SU-DHL-6 (cell line): ENCODE measurements around the gene VENTX.

Experiments
- H2AFZ ChIP-seq: fragments of 200-600 bp; sonication (generic); 2 replicates; pipeline ENCODE4 v1.6.1; 2014; ENCODE audit warnings: low read depth, mild to moderate bottlenecking, moderate library complexity, mixed read lengths, antibody characterized with exemption, low read length; ENCODE audit not compliant: severe bottlenecking
- H3F3A ChIP-seq: fragments of 200-600 bp; shearing (Covaris generic); 2 replicates; pipeline ENCODE4 v1.6.0; 2016; ENCODE audit warnings: antibody characterized with exemption, mild to moderate bottlenecking; ENCODE audit not compliant: insufficient read depth
- H3K27ac ChIP-seq: fragments of 200-600 bp; sonication (generic); 2 replicates; pipeline ENCODE4 v1.5.1; 2016; ENCODE audit warnings: low read depth, mild to moderate bottlenecking, low read length, moderate library complexity, mixed read lengths
- H3K27me3 ChIP-seq: fragments of 200-600 bp; sonication (generic), shearing (Covaris generic); 2 replicates; pipeline ENCODE4 v1.6.0; 2014; ENCODE audit warnings: mild to moderate bottlenecking, low read length
- H3K36me3 ChIP-seq: fragments of 200-600 bp; sonication (generic); 2 replicates; pipeline ENCODE4 v1.6.1; 2014; ENCODE audit warnings: mild to moderate bottlenecking, low read length, mixed read lengths
- H3K4me2 ChIP-seq: fragments of 300-600, 200-600 bp; shearing (Covaris generic), sonication (generic); 2 replicates; pipeline ENCODE4 v1.6.0; 2014; ENCODE audit warnings: low read length, low read depth, mild to moderate bottlenecking; ENCODE audit not compliant: poor library complexity, severe bottlenecking
- H3K4me3 ChIP-seq: fragments of 200-600 bp; sonication (generic); 2 replicates; pipeline ENCODE4 v1.5.1; 2014; ENCODE audit warnings: antibody characterized with exemption, low read length, mild to moderate bottlenecking, mixed read lengths; ENCODE audit not compliant: insufficient read depth, poor library complexity, severe bottlenecking
- H3K79me2 ChIP-seq: fragments of 200-600 bp; sonication (generic); 2 replicates; pipeline ENCODE4 v1.6.1; 2014; ENCODE audit warnings: mild to moderate bottlenecking, low read length, moderate library complexity; ENCODE audit not compliant: insufficient read depth
- H3K9ac ChIP-seq: fragments of 200-600 bp; sonication (generic); 2 replicates; pipeline ENCODE4 v1.7.0; 2014; ENCODE audit warnings: mild to moderate bottlenecking, low read length
- H3K9me2 ChIP-seq: fragments of 200-600 bp; sonication (generic); replicated peaks from 2 replicates; pipeline ENCODE4 v1.6.1; 2014; ENCODE audit warnings: low read length; ENCODE audit not compliant: insufficient read depth
- H3K9me3 ChIP-seq: fragments of 200-600 bp; sonication (generic); 2 replicates; pipeline ENCODE4 v1.6.1; 2014; ENCODE audit warnings: low read length, mixed read lengths; ENCODE audit not compliant: insufficient read depth
- H4K20me1 ChIP-seq: fragments of 200-600 bp; sonication (generic); 2 replicates; pipeline ENCODE4 v1.6.1; 2014; ENCODE audit warnings: low read depth, mild to moderate bottlenecking, antibody characterized with exemption, low read length, moderate library complexity, mixed read lengths
- CTCF ChIP-seq: fragments of 200-600 bp; sonication (generic); IDR thresholded peaks from one replicate; pipeline ENCODE4 v1.5.1; 2017; ENCODE audit warnings: antibody characterized with exemption, mild to moderate bottlenecking, low read length, moderate library complexity; ENCODE audit not compliant: insufficient read depth, poor library complexity, severe bottlenecking
- EZH2phosphoT487 ChIP-seq: fragments of 200-600 bp; sonication (generic), shearing (Covaris generic); conservative IDR thresholded peaks from 2 replicates; pipeline ENCODE4 v1.6.1; 2018; ENCODE audit warnings: mild to moderate bottlenecking, antibody characterized with exemption, low read length, moderate library complexity, mixed read lengths

The VENTX gene

GRCh38 chr10:133247681-133248333, 10.2 kb downstream of the VENTX start:
- Histone ChIP-seq H3F3A (no peaks in the 10 kb centered on the region), H3K9me3 (no peaks in the 10 kb centered on the region), H3K27ac (no peak overlapping the region), H2AFZ (no peak overlapping the region), H3K9ac (no peak overlapping the region), H3K4me3 (no peak overlapping the region), H3K27me3 (no peaks in the 10 kb centered on the region), H3K79me2 (no peaks in the 10 kb centered on the region), H4K20me1 (no peaks in the 10 kb centered on the region), H3K9me2 (no peaks in the 10 kb centered on the region), H3K4me2 (no peak overlapping the region), H3K36me3 (no peaks in the 10 kb centered on the region)
- TF ChIP-seq EZH2phosphoT487 (no peak), CTCF (no peak)

- H3K4me3 ChIP-seq, result no peak overlapping the region
- H4K20me1 ChIP-seq, result no peaks in the 10 kb centered on the region
- no peaks in the 10 kb centered on the region for H3K27me3 ChIP-seq
- no peak overlapping the region for H3K27ac ChIP-seq
- no peaks in the 10 kb centered on the region for H3K36me3 ChIP-seq
- H3K79me2 ChIP-seq, result no peaks in the 10 kb centered on the region
- H3F3A ChIP-seq, result no peaks in the 10 kb centered on the region
- no peak overlapping the region for H3K9ac ChIP-seq
- no peak overlapping the region for H3K4me2 ChIP-seq
- H2AFZ ChIP-seq, result no peak overlapping the region
- no peaks in the 10 kb centered on the region for H3K9me3 ChIP-seq
- no peak for TF ChIP-seq EZH2phosphoT487
- TF ChIP-seq CTCF, result no peak
- no peaks in the 10 kb centered on the region for H3K9me2 ChIP-seq
These were observed 10.7 kb downstream of the VENTX start for GRCh38 chr10:133248334-133248715.

- H3K4me3 ChIP-seq, result no peak overlapping the region
- H3K9me3 ChIP-seq, result no peaks in the 10 kb centered on the region
- H3K79me2 ChIP-seq, result no peaks in the 10 kb centered on the region
- no peaks in the 10 kb centered on the region for H3F3A ChIP-seq
- H2AFZ ChIP-seq, result no peak overlapping the region
- H3K27me3 ChIP-seq, result no peaks in the 10 kb centered on the region
- no peaks in the 10 kb centered on the region for H3K9me2 ChIP-seq
- H3K9ac ChIP-seq, result no peak overlapping the region
- no peak overlapping the region for H3K4me2 ChIP-seq
- no peaks in the 10 kb centered on the region for H3K36me3 ChIP-seq
- no peaks in the 10 kb centered on the region for H4K20me1 ChIP-seq
- H3K27ac ChIP-seq, result no peak overlapping the region
- TF ChIP-seq EZH2phosphoT487 (no peak), CTCF (no peak)
These were observed 11.6 kb downstream of the VENTX start for GRCh38 chr10:133249094-133249780.
